Calu3 (cell line): ENCODE data around the gene GSE1. TPM values are rescaled to one million over a fixed set of nuclear protein-coding genes. Genes with fewer than 3 reads are reported as not detected.

ENCODE experiments used
- BruUV-seq: library from RNA; stranded (reverse); fragments of 400-500 nt; replicated peaks from 2 replicates; lab custom pipeline; 2021; lab: Mats Ljungman, UMichigan
- CTCF ChIA-PET: fragments of 300-600 bp; sonication (Branson Sonifier 250); formaldehyde crosslinking; loops from one replicate; lab custom pipeline; 2022; ENCODE audit warnings: antibody characterized with exemption; lab: Charles Lee
- DNase-seq: peaks from one replicate; pipeline ENCODE4 v3.0.0; 2022
- H3K27ac Mint-ChIP-seq: one replicate; pipeline ENCODE4 v1.8.0; 2022; ENCODE audit warnings: mixed read lengths; ENCODE audit not compliant: unreplicated experiment
- H3K27me3 Mint-ChIP-seq: one replicate; pipeline ENCODE4 v1.8.0; 2022; ENCODE audit warnings: mixed read lengths; ENCODE audit not compliant: unreplicated experiment
- H3K36me3 Mint-ChIP-seq: one replicate; pipeline ENCODE4 v1.8.0; 2022; ENCODE audit warnings: mild to moderate bottlenecking, moderate library complexity, mixed read lengths; ENCODE audit not compliant: insufficient read depth, unreplicated experiment
- H3K4me1 Mint-ChIP-seq: one replicate; pipeline ENCODE4 v1.8.0; 2022; ENCODE audit warnings: mild to moderate bottlenecking, low read depth, mixed read lengths; ENCODE audit not compliant: unreplicated experiment
- H3K4me3 Mint-ChIP-seq: one replicate; pipeline ENCODE4 v1.8.0; 2022; ENCODE audit warnings: mild to moderate bottlenecking, low read depth, moderate library complexity, mixed read lengths; ENCODE audit not compliant: unreplicated experiment
- H3K9me3 Mint-ChIP-seq: one replicate; pipeline ENCODE4 v1.8.0; 2022; ENCODE audit warnings: low read depth, mixed read lengths; ENCODE audit not compliant: unreplicated experiment
- intact Hi-C: fragments of 100-400 bp; cut with micrococcal nuclease; formaldehyde crosslinking; loops from one replicate; pipeline ENCODE4 v1.10.0; 2022; ENCODE audit not compliant: unreplicated experiment
- total RNA-seq: library from RNA; stranded (reverse); gene quantifications from 2 replicates; pipeline ENCODE4 v1.2.3, GENCODE V29; 2022
- TF ChIP-seq, protein P1 (sequence below): fragments of 200-600 bp; IDR thresholded peaks from one replicate; pipeline ENCODE4 v1.8.0; 2022; ENCODE audit warnings: antibody characterized with exemption; ENCODE audit not compliant: unreplicated experiment

GSE1 gene
- total RNA-seq, 1 experiment from 2014 or later: 45.3 TPM

DNA sequence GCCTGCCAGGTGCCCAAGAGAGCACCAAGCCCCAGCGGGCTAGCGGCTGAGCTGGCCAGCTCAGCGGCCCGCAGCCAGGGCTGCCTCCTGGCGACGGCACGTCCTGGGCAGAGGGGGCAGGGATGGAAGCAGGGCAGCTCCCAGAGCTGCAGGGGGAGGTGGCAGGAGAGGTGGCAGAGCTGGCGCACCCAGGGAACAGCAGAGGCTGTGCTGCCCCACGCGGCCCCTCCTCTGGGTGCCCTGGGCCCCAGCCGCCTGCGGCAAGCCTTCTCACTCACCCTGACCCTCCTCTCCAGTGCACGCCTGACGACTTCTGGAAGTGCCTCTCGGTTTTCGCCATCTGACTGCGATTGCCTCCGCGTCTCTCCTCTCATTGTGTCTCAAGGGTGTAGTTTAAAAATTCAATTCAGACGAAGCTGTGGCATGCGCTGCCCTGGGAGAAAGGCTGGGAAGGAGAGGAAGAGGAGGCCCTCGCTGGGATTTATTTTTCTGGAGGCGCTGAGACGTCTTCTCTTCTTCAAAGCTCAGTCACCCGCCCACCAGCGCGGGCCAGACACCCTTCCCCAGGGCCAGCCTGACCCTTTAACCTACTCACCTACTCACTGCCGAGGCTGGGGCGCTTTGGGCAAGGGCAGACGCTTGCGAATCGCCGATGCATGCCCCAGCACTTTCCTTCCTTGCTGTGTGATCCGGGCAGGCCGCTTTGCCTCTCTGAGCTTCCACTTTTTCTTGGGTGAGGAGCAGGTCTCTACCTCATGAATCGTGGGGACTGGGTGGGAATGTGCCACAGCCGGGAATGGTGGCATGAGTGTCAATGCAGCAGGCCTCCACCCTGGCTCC lies 24.9 kb downstream of the GSE1 start:
- no peak overlapping the region for H3K27ac Mint-ChIP-seq
- H3K4me3 Mint-ChIP-seq: no peak overlapping the region
- no TSS peak for BruUV-seq
- TF ChIP-seq, protein P1, sequence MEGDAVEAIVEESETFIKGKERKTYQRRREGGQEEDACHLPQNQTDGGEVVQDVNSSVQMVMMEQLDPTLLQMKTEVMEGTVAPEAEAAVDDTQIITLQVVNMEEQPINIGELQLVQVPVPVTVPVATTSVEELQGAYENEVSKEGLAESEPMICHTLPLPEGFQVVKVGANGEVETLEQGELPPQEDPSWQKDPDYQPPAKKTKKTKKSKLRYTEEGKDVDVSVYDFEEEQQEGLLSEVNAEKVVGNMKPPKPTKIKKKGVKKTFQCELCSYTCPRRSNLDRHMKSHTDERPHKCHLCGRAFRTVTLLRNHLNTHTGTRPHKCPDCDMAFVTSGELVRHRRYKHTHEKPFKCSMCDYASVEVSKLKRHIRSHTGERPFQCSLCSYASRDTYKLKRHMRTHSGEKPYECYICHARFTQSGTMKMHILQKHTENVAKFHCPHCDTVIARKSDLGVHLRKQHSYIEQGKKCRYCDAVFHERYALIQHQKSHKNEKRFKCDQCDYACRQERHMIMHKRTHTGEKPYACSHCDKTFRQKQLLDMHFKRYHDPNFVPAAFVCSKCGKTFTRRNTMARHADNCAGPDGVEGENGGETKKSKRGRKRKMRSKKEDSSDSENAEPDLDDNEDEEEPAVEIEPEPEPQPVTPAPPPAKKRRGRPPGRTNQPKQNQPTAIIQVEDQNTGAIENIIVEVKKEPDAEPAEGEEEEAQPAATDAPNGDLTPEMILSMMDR: no peak
- intact Hi-C loops: no loop called here
- peaks cover 7% of the 10 kb centered on the region for H3K36me3 Mint-ChIP-seq
- CTCF ChIA-PET: no interaction called here
- DNase-seq: no peak
- H3K4me1 Mint-ChIP-seq: no peaks in the 10 kb centered on the region
- H3K27me3 Mint-ChIP-seq: no peaks in the 10 kb centered on the region
- no peaks in the 10 kb centered on the region for H3K9me3 Mint-ChIP-seq

DNA sequence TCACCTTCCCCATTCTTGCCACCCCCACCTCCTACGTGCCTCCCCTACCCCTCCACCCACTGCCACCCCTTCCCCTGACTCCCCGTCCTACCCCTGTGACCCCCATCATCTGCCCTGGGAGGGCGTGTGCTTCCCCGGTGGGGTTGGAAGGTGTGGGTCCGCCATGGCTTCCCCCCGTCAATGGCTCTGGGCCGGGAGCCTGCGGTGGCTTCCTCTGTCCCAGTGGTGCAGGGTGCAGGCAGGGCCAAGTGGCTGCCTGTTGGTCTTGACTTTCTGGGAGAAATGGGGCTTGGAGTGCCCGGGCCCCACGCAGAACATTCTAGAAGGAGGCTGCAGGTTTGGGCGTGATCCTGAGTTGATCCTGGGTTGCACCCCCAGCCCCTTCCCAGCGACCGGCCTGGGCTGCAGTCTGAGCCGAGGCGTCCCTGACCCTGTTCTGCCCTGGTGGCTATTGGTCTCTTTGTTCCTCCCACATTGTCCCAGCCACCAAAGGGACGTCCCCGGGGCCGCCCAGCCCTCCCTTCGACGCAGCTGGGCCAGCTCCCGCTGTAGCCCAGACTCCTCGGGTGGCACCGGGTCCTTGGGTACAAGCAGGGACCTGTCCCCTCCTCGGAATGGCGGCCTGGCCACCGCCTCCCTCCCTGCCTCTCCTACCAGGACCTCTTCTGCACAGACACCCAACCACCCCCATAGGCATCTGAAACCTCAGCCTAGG lies 25.7 kb downstream of the GSE1 start:
- peaks cover under 1% of the 10 kb centered on the region for H3K4me1 Mint-ChIP-seq
- H3K36me3 Mint-ChIP-seq: peaks cover 7% of the 10 kb centered on the region

DNA sequence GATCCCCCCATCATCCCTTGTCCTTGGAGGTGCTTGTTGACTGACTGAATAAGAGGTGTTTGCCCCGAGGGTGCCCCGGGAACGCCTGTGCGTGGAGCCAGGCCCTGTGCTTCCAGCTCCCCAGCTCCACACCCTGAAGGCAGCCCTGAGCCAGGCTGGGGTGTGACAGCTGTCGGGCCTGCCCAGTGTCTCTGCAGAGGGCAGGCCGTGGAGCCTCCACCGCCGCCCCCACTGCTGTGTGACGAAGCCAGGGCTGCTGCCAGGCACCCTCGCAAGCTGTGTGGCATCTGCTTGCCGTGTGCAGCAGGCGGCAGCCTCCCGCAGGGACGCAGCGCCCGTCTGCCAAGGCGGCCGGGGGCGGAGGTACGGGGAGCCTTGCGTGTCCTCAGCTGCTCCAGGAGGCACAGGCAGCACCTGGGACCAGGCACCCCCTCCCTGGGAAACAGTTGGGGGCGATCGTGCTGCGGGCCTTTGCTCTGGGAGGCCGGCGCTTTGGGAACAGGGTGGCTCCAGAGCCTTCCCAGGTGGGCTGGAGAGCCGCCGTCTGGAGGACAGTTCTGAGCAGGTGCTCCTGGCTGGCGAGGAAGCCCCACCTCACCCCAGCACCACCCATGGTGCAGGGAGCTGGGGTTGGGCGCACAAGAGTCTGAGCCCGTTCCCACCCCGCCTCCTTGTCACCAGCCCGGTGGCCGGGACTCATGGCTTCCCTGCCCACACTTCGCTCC lies 26.6 kb downstream of the GSE1 start:
- Mint-ChIP-seq H3K27me3 (no peaks in the 10 kb centered on the region), H3K9me3 (no peaks in the 10 kb centered on the region)
- CTCF ChIA-PET: interaction anchor here (0.6 to 1.3 kb wide), 2 partner anchors 11 to 79 kb away, joined by 3 read pairs; no protein-coding TSS in a partner anchor

More for the DNA sequence above, 25.7 kb downstream of the GSE1 start:
- no TSS peak for BruUV-seq
- no peak overlapping the region for H3K27ac Mint-ChIP-seq
- H3K27me3 Mint-ChIP-seq: no peaks in the 10 kb centered on the region
- TF ChIP-seq, protein P1: no peak
- intact Hi-C loops: no loop called here
- H3K9me3 Mint-ChIP-seq: no peaks in the 10 kb centered on the region
- CTCF ChIA-PET: interaction anchor here (1.3 kb wide), 1 partner anchor 12 kb away, joined by 3 read pairs; no protein-coding TSS in a partner anchor
- H3K4me3 Mint-ChIP-seq: no peak overlapping the region
- no peak for DNase-seq

DNA sequence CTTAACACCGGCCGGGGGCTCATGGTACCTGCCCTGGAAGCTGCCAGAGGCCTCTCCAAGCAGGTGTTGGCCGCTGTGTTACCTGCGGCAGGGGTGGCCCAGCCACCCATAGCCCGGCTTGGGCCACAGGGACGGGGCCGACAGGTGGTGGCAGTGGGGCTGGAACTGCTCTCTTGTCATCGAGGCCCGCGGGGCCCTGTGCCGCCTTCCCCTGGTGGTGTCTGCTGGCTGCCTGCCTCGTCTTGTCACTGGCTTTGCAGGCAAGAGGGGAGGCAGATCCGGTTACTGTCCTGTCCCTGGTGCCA lies 27.1 kb downstream of the GSE1 start:
- Mint-ChIP-seq H3K27me3 (no peaks in the 10 kb centered on the region), H3K9me3 (no peaks in the 10 kb centered on the region), H3K4me3 (no peak overlapping the region), H3K4me1 (peaks cover 14% of the 10 kb centered on the region), H3K27ac (no peak overlapping the region), H3K36me3 (peaks cover 15% of the 10 kb centered on the region)
- intact Hi-C loops: no loop called here
- no peak for DNase-seq
- TF ChIP-seq, protein P1: no peak
- CTCF ChIA-PET: interaction anchor here (0.6 to 1.3 kb wide), 2 partner anchors 11 to 79 kb away, joined by 3 read pairs; no protein-coding TSS in a partner anchor
- BruUV-seq: no TSS peak

More for the DNA sequence above, 26.6 kb downstream of the GSE1 start:
- no peak for DNase-seq
- H3K4me3 Mint-ChIP-seq: no peak overlapping the region
- intact Hi-C loops: no loop called here
- no TSS peak for BruUV-seq
- H3K27ac Mint-ChIP-seq: no peak overlapping the region
- H3K36me3 Mint-ChIP-seq: peaks cover 10% of the 10 kb centered on the region
- H3K4me1 Mint-ChIP-seq: peaks cover 9% of the 10 kb centered on the region
- TF ChIP-seq, protein P1: no peak
